Choroid plexus epithelial cell (primary cell): ENCODE measurements around the gene HCN2.

Source experiments
- DNase-seq: peaks from one replicate; pipeline ENCODE4 v3.0.0-alpha.2; 2010; ENCODE audit warnings: low read depth
- H3K4me3 ChIP-seq: 2 replicates; pipeline ENCODE4 v1.5.1; 2011; ENCODE audit warnings: low read depth, mild to moderate bottlenecking, control low read depth, low read length, moderate library complexity
- TF ChIP-seq, protein P1 (sequence below): conservative IDR thresholded peaks from 2 replicates; pipeline ENCODE4 v1.5.1; 2011; ENCODE audit warnings: low read depth, mild to moderate bottlenecking, control low read depth, inconsistent platforms, low read length, moderate library complexity

Gene HCN2

DNA sequence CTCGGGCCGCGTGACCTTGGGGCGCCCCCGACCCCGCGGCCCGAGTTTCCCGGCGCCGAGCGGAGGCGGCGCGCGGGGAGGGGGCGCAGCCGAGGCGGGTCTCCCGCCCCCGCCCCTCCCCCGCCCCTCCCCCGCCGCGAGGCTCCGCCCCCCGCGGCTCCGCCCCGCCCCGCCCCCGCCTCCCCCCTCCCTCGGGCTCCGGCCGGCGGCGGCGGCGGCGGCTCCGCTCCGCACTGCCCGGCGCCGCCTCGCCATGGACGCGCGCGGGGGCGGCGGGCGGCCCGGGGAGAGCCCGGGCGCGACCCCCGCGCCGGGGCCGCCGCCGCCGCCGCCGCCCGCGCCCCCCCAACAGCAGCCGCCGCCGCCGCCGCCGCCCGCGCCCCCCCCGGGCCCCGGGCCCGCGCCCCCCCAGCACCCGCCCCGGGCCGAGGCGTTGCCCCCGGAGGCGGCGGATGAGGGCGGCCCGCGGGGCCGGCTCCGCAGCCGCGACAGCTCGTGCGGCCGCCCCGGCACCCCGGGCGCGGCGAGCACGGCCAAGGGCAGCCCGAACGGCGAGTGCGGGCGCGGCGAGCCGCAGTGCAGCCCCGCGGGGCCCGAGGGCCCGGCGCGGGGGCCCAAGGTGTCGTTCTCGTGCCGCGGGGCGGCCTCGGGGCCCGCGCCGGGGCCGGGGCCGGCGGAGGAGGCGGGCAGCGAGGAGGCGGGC is at the start of gene HCN2:
HCN2 (plus strand) TSS at position 189 of the 703 bp plus-strand sequence; CDS start at position 254, 65 bp downstream.
- peak within 1 kb of the TSS; percentile 47 for H3K4me3 ChIP-seq
- no peak for DNase-seq
- TF ChIP-seq, protein P1, sequence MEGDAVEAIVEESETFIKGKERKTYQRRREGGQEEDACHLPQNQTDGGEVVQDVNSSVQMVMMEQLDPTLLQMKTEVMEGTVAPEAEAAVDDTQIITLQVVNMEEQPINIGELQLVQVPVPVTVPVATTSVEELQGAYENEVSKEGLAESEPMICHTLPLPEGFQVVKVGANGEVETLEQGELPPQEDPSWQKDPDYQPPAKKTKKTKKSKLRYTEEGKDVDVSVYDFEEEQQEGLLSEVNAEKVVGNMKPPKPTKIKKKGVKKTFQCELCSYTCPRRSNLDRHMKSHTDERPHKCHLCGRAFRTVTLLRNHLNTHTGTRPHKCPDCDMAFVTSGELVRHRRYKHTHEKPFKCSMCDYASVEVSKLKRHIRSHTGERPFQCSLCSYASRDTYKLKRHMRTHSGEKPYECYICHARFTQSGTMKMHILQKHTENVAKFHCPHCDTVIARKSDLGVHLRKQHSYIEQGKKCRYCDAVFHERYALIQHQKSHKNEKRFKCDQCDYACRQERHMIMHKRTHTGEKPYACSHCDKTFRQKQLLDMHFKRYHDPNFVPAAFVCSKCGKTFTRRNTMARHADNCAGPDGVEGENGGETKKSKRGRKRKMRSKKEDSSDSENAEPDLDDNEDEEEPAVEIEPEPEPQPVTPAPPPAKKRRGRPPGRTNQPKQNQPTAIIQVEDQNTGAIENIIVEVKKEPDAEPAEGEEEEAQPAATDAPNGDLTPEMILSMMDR, result no peak

DNA sequence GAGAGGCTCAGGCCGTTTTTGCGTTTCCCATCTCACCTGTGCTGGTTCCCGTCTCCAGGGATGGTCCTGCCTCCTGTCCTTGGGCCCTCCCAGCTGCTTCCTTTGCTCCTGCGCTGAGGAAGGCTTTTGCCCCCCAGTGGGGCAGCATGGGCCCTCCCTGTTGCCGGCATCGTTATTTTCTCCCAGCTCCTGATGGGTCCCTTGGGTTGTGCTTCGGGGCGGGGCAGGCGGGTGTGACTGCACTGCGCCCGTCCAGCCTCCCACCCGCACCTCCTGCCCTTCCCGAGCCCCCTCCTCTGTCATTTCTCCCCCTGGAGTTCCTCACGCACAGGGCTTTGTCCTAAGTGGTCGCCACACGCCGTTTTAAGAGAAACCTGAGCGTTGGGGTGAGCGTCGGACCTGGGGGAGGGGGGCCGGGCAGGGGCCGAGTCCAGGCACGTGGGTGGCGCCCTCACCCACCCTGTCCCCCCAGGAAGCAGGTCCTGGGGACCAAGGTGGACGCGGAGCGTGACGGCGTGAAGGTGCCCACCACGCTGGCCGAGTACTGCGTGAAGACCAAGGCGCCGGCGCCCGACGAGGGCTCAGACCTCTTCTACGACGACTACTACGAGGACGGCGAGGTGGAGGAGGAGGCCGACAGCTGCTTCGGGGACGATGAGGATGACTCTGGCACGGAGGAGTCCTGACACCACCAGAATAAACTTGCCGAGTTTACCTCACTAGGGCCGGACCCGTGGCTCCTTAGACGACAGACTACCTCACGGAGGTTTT is 48.6 kb upstream of the HCN2 start:
- H3K4me3 ChIP-seq, result no peak overlapping the region
- TF ChIP-seq, protein P1, result no peak
- DNase-seq, result no peak

DNA sequence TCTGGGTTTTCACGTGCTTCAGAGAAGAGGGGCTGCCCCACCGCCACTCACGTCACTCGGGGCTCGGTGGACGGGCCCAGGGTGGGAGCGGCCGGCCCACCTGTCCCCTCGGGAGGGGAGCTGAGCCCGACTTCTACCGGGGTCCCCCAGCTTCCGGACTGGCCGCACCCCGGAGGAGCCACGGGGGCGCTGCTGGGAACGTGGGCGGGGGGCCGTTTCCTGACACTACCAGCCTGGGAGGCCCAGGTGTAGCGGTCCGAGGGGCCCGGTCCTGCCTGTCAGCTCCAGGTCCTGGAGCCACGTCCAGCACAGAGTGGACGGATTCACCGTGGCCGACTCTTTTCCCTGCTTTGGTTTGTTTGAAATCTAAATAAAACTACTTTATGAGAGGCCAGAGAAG is 48.0 kb upstream of the HCN2 start:
- no peak overlapping the region for H3K4me3 ChIP-seq
- TF ChIP-seq, protein P1, result no peak
- DNase-seq, result no peak

DNA sequence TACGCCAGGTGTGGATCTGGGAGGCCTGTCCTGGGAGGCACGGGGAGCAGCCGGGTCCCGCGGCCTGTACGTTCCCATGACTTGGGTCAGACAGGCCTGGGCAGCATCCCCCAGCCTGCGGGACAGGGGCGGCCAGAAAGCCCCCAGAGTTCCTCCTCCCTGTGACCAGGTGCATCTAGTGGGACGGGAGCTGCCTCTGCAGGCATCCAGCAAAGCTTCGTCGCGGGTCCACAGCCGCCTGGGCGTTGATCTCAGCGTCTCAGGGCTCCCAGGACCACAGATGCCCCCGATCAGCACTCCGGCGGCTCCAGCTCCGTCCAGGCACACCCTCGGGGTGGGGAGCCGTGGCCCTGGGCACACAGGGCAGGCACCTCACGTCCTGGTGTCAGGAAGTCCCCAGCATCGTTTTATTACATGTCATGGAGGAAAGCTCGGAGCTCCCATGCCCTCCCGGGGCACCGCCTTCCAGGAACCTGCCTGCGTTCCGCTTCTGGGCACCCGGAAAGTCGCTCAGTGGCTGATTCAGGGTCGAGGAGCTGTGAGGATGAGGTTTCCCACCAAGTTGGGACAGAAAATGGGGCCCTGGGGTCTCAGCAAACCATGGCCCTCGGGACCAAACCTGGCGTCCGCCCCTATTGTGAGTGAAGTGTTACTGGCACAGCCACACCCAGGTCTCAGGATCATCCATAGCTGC is 47.4 kb upstream of the HCN2 start:
- TF ChIP-seq, protein P1, result no peak
- no peak for DNase-seq
- H3K4me3 ChIP-seq, result no peak overlapping the region

DNA sequence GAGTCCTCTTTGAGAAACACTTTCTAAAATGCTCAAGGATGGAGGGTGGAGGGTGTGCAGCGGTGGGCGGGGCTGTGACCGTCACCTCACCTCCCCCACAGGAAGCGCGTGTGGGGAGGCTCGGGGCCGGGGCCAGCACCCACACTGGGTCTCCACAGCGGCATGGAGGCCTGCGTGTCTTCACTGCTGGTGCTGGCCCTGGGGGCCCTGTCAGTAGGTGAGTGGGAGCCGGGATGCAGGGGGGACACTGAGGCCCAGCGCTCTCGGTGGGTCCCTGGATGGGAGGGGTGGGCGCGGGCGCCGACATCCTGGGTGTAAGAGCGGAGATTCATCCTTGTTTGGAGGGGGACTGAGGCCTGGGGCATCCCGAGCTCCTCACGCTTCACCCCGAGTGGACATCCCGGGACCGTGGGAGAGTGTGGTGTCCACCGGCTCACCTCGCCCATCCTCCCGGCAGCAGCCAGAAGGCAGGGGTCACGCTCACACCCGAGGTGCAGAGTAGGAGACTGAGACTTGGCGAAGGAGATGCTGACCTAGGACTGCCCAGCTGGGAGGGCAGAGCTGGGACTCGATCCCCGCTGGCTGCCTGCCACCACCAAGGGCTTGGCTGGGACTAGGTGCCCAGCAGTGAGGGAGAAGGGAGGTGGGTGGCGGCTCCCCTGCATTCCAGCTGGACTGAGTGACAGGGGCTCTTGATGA is 45.6 kb upstream of the HCN2 start, which contains the start of gene GZMM:
GZMM (plus strand) TSS at position 144 of the 699 bp plus-strand sequence; CDS start at position 163, 19 bp downstream.
- DNase-seq, result no peak
- no peak within 1 kb of the TSS for H3K4me3 ChIP-seq
- TF ChIP-seq, protein P1, result no peak

DNA sequence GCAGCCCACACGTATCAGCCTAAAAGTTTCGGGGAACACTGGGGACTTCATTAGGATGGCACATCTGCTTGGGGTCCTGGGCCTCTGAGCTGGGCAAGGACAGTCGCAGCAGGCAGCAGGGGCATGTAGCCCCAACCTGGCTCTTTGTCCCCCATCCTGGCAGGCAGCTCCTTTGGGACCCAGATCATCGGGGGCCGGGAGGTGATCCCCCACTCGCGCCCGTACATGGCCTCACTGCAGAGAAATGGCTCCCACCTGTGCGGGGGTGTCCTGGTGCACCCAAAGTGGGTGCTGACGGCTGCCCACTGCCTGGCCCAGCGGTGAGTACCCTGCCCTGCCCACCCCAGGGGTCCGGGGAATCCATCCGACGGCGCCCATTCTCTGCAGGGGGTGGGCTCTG is 42.6 kb upstream of the HCN2 start:
- no peak for DNase-seq
- no peak overlapping the region for H3K4me3 ChIP-seq
- TF ChIP-seq, protein P1, result no peak
